WTC11 (cell line): ENCODE measurements around the gene RANBP9. TPM values are rescaled to one million over a fixed set of nuclear protein-coding genes. Genes with fewer than 3 reads are reported as not detected.

Source experiments
- ATAC-seq: fragments of 200-7000 bp; cut with Tn5 transposase; 2 replicates; pipeline ENCODE4 v1.10.0; 2021; ENCODE audit warnings: mild to moderate bottlenecking, moderate library complexity
- CTCF ChIA-PET: fragments of 300-600 bp; sonication (Branson Sonifier 250); formaldehyde crosslinking; loops from one replicate; lab custom pipeline; 2021; ENCODE audit warnings: antibody characterized with exemption; lab: Charles Lee
- POLR2A ChIA-PET: fragments of 350-600 bp; sonication (Branson Sonifier 250); formaldehyde crosslinking; loops from one replicate; lab custom pipeline; 2021; ENCODE audit warnings: antibody characterized with exemption; lab: Charles Lee
- DNase-seq: peaks from one replicate; pipeline ENCODE4 v3.0.0; 2021; ENCODE audit warnings: low spot score
- H3K27ac Mint-ChIP-seq: 2 replicates; pipeline ENCODE4 v1.8.0; 2021; ENCODE audit warnings: mixed read lengths
- H3K27me3 Mint-ChIP-seq: 2 replicates; pipeline ENCODE4 v1.8.0; 2021; ENCODE audit warnings: low read depth, mild to moderate bottlenecking, moderate library complexity, mixed read lengths
- H3K36me3 Mint-ChIP-seq: 2 replicates; pipeline ENCODE4 v1.8.0; 2021; ENCODE audit warnings: mixed read lengths
- H3K4me1 Mint-ChIP-seq: 2 replicates; pipeline ENCODE4 v1.8.0; 2022; ENCODE audit warnings: mixed read lengths
- H3K4me3 Mint-ChIP-seq: 2 replicates; pipeline ENCODE4 v1.8.0; 2021; ENCODE audit warnings: mild to moderate bottlenecking, moderate library complexity, mixed read lengths
- H3K9me3 Mint-ChIP-seq: 2 replicates; pipeline ENCODE4 v1.8.0; 2021; ENCODE audit warnings: mixed read lengths
- AFF4 ChIP-seq: sonication (generic); formaldehyde crosslinking; IDR thresholded peaks from 2 replicates; pipeline ENCODE4 v1.8.1; 2023; ENCODE audit warnings: mild to moderate bottlenecking, missing genetic modification reagents, borderline replicate concordance
- ARID4B ChIP-seq: sonication (generic); formaldehyde crosslinking; IDR thresholded peaks from 2 replicates; pipeline ENCODE4 v1.8.0; 2023; ENCODE audit warnings: missing genetic modification reagents, mild to moderate bottlenecking, borderline replicate concordance
- CREM ChIP-seq: sonication (generic); formaldehyde crosslinking; IDR thresholded peaks from 2 replicates; pipeline ENCODE4 v1.8.1; 2022; ENCODE audit warnings: mild to moderate bottlenecking, missing genetic modification reagents, moderate library complexity
- ELF4 ChIP-seq: sonication (generic); formaldehyde crosslinking; IDR thresholded peaks from 2 replicates; pipeline ENCODE4 v1.8.1; 2022; ENCODE audit warnings: low read depth, mild to moderate bottlenecking, moderate library complexity, missing genetic modification reagents
- ESRRA ChIP-seq: sonication (generic); formaldehyde crosslinking; IDR thresholded peaks from 2 replicates; pipeline ENCODE4 v1.8.1; 2022; ENCODE audit warnings: mild to moderate bottlenecking, missing genetic modification reagents, borderline replicate concordance
- ETV6 ChIP-seq: sonication (generic); formaldehyde crosslinking; IDR thresholded peaks from 2 replicates; pipeline ENCODE4 v1.8.1; 2022; ENCODE audit warnings: mild to moderate bottlenecking, missing genetic modification reagents
- MYBL2 ChIP-seq: sonication (generic); formaldehyde crosslinking; IDR thresholded peaks from 2 replicates; pipeline ENCODE4 v1.8.1; 2023; ENCODE audit warnings: mild to moderate bottlenecking, moderate library complexity, missing genetic modification reagents
- NFYB ChIP-seq: sonication (generic); formaldehyde crosslinking; conservative IDR thresholded peaks from 2 replicates; pipeline ENCODE4 v1.8.0; 2022; ENCODE audit warnings: low read depth, missing genetic modification reagents
- SOX15 ChIP-seq: fragments of 250-450 bp; sonication (Bioruptor Pico); IDR thresholded peaks from 2 replicates; pipeline ENCODE4 v1.9.0; 2021; ENCODE audit warnings: mild to moderate bottlenecking
- SP1 ChIP-seq: sonication (generic); formaldehyde crosslinking; conservative IDR thresholded peaks from 2 replicates; pipeline ENCODE4 v1.8.1; 2022; ENCODE audit warnings: missing genetic modification reagents
- TP53 ChIP-seq: sonication (generic); formaldehyde crosslinking; IDR thresholded peaks from 2 replicates; pipeline ENCODE4 v1.8.1; 2023; ENCODE audit warnings: mild to moderate bottlenecking, missing genetic modification reagents
- ZNF121 ChIP-seq: sonication (generic); formaldehyde crosslinking; IDR thresholded peaks from 2 replicates; pipeline ENCODE4 v1.8.0; 2023; ENCODE audit warnings: missing genetic modification reagents
- ZNF219 ChIP-seq: sonication (generic); formaldehyde crosslinking; IDR thresholded peaks from 2 replicates; pipeline ENCODE4 v1.8.0; 2023; ENCODE audit warnings: missing genetic modification reagents, mild to moderate bottlenecking, borderline replicate concordance
- total RNA-seq: library from RNA; stranded (reverse); gene quantifications from 3 replicates; pipeline ENCODE4 v1.2.3, GENCODE V29; 2021
- TF ChIP-seq, protein P1 (sequence below): sonication (generic); formaldehyde crosslinking; IDR thresholded peaks from 2 replicates; pipeline ENCODE4 v1.8.1; 2023; ENCODE audit warnings: mild to moderate bottlenecking, moderate library complexity, missing genetic modification reagents
- TF ChIP-seq, protein P2 (sequence below): sonication (generic); formaldehyde crosslinking; IDR thresholded peaks from 2 replicates; pipeline ENCODE4 v1.8.0; 2022; ENCODE audit warnings: mild to moderate bottlenecking, missing genetic modification reagents
- TF ChIP-seq, protein P3 (sequence below): sonication (generic); formaldehyde crosslinking; IDR thresholded peaks from 2 replicates; pipeline ENCODE4 v1.8.1; 2022; ENCODE audit warnings: mild to moderate bottlenecking, moderate library complexity, missing genetic modification reagents
- TF ChIP-seq, protein P4 (sequence below): sonication (generic); formaldehyde crosslinking; IDR thresholded peaks from 2 replicates; pipeline ENCODE4 v1.8.1; 2023; ENCODE audit warnings: mild to moderate bottlenecking, missing genetic modification reagents, moderate library complexity
- TF ChIP-seq, protein P5 (sequence below): sonication (generic); formaldehyde crosslinking; IDR thresholded peaks from 2 replicates; pipeline ENCODE4 v1.8.0; 2022; ENCODE audit warnings: mild to moderate bottlenecking, missing genetic modification reagents

RANBP9 gene
- total RNA-seq, 1 experiment from 2014 or later: 33.4 TPM

- TF ChIP-seq, protein P1, sequence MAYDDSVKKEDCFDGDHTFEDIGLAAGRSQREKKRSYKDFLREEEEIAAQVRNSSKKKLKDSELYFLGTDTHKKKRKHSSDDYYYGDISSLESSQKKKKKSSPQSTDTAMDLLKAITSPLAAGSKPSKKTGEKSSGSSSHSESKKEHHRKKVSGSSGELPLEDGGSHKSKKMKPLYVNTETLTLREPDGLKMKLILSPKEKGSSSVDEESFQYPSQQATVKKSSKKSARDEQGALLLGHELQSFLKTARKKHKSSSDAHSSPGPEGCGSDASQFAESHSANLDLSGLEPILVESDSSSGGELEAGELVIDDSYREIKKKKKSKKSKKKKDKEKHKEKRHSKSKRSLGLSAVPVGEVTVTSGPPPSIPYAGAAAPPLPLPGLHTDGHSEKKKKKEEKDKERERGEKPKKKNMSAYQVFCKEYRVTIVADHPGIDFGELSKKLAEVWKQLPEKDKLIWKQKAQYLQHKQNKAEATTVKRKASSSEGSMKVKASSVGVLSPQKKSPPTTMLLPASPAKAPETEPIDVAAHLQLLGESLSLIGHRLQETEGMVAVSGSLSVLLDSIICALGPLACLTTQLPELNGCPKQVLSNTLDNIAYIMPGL (CRISPR knock-in tag): peak; percentile 18; the same call in 1 of the 2 replicates
- TF ChIP-seq, all 79 proteins: peak for 21
Measured at GRCh38 chr6:13574571-13575376, 136.9 kb downstream of the RANBP9 start, which contains the start of gene SIRT5 (continued).

DNA sequence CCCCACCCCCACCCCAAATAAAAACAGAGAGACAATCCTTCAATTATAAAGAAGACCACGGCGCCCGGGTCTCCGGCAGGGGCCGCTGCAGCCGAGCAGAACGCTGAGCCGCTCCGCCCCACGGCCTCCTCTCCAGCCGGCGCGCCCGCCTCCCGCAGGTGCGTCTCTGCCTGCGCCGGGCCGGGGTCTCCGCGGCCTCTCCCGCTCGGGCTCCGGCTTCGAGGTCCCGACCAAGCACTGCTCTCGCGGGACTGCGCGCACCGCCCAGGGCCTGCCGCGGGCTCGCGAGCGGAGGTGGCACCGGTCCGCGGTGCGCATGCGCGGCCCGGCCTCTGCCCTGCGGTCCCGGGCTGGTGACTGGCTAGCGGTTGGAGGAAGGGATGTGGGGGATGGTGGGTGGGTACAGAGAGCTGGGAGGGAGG, 137.5 kb downstream of the RANBP9 start:
- ATAC-seq (peak; percentile 90), DNase-seq (peak; percentile 95)
- Mint-ChIP-seq H3K4me1 (peaks cover 36% of the 10 kb centered on the region), H3K27ac (peak overlapping the region; percentile 98), H3K9me3 (peaks cover 6% of the 10 kb centered on the region; the same call in 1 of the 2 replicates), H3K4me3 (peak overlapping the region; percentile 92), H3K27me3 (no peaks in the 10 kb centered on the region), H3K36me3 (no peaks in the 10 kb centered on the region; the same call in none of the 2 replicates)
- ChIA-PET POLR2A (interaction anchor here (0.6 to 1.9 kb wide), 11 partner anchors 13 to 211 kb away, joined by 3 to 18 read pairs (median 3); partner anchors contain the start of genes GFOD1 and NOL7), CTCF (interaction anchor here (0.5 to 2.8 kb wide), 44 partner anchors 10 to 425 kb away, joined by 3 to 41 read pairs (median 5); partner anchors contain the start of genes GFOD1, NOL7 and TBC1D7)
- no peak for TF ChIP-seq ARID4B (CRISPR knock-in tag)
- peak; percentile 94 for TF ChIP-seq ZNF121 (CRISPR knock-in tag)
- TF ChIP-seq SOX15 (CRISPR knock-in tag): no peak
- TF ChIP-seq, protein P2, sequence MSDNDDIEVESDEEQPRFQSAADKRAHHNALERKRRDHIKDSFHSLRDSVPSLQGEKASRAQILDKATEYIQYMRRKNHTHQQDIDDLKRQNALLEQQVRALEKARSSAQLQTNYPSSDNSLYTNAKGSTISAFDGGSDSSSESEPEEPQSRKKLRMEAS (CRISPR knock-in tag): peak; percentile 3; the same call in 1 of the 2 replicates
- TF ChIP-seq, protein P3, sequence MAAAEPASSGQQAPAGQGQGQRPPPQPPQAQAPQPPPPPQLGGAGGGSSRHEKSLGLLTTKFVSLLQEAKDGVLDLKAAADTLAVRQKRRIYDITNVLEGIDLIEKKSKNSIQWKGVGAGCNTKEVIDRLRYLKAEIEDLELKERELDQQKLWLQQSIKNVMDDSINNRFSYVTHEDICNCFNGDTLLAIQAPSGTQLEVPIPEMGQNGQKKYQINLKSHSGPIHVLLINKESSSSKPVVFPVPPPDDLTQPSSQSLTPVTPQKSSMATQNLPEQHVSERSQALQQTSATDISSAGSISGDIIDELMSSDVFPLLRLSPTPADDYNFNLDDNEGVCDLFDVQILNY (CRISPR knock-in tag): peak; percentile 84; the same call in 1 of the 2 replicates
- no peak for TF ChIP-seq TP53
- TF ChIP-seq MYBL2 (CRISPR knock-in tag): no peak
- TF ChIP-seq, protein P4, sequence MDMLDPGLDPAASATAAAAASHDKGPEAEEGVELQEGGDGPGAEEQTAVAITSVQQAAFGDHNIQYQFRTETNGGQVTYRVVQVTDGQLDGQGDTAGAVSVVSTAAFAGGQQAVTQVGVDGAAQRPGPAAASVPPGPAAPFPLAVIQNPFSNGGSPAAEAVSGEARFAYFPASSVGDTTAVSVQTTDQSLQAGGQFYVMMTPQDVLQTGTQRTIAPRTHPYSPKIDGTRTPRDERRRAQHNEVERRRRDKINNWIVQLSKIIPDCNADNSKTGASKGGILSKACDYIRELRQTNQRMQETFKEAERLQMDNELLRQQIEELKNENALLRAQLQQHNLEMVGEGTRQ: no peak
- no peak for TF ChIP-seq ZNF219
- peak; percentile 14; the same call in 1 of the 2 replicates for TF ChIP-seq CREM (CRISPR knock-in tag)
- TF ChIP-seq ESRRA (CRISPR knock-in tag): no peak
- TF ChIP-seq ELF4 (CRISPR knock-in tag): no peak
- TF ChIP-seq ETV6 (CRISPR knock-in tag): peak; percentile 33; the same call in 1 of the 2 replicates
- peak; percentile 54; the same call in 1 of the 2 replicates for TF ChIP-seq SP1 (CRISPR knock-in tag)
- TF ChIP-seq, protein P1 (CRISPR knock-in tag): peak; percentile 83
- TF ChIP-seq, protein P5, sequence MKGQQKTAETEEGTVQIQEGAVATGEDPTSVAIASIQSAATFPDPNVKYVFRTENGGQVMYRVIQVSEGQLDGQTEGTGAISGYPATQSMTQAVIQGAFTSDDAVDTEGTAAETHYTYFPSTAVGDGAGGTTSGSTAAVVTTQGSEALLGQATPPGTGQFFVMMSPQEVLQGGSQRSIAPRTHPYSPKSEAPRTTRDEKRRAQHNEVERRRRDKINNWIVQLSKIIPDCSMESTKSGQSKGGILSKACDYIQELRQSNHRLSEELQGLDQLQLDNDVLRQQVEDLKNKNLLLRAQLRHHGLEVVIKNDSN: no peak; the same call in 1 of the 2 replicates
- TF ChIP-seq NFYB (CRISPR knock-in tag): no peak
- TF ChIP-seq AFF4 (CRISPR knock-in tag): no peak
